ENCODE measurements around the gene PTGFR. TPM values are rescaled to one million over a fixed set of nuclear protein-coding genes. Genes with fewer than 3 reads are reported as not detected.

The PTGFR gene
- total RNA-seq, 1 experiment from 2014 or later, result not detected

- Histone ChIP-seq H2AFZ (ENCODE audit: low read depth, low read length, poor library complexity, severe bottlenecking) (no peak overlapping the region), H3K27ac (ENCODE audit: low read depth, low read length) (no peak overlapping the region), H3K4me1 (ENCODE audit: control insufficient read depth in 1 of 2, insufficient read depth in 2 of 2, low read length in 2 of 2) (no peaks in the 10 kb centered on the region), H3K4me2 (ENCODE audit: low read length) (no peak overlapping the region), H3K4me3 (replicated peaks in 1 of 2; ENCODE audit: low read depth in 1 of 2, low read length in 2 of 2) (no peak overlapping the region), H3K9ac (ENCODE audit: low read length) (no peak overlapping the region), H4K20me1 (ENCODE audit: insufficient read depth) (no peaks in the 10 kb centered on the region), H3K79me2 (ENCODE audit: insufficient read depth, low read length) (no peaks in the 10 kb centered on the region), H3K36me3 (ENCODE audit: control insufficient read depth in 1 of 2, insufficient read depth in 2 of 2, low read length in 2 of 2) (no peaks in the 10 kb centered on the region), H3K27me3 (ENCODE audit: insufficient read depth, low read length) (no peaks in the 10 kb centered on the region), H3K9me3 (ENCODE audit: control insufficient read depth in 1 of 2, insufficient read depth in 1 of 2, low read depth in 1 of 2, low read length in 2 of 2) (no peaks in the 10 kb centered on the region), H3K9me2 (ENCODE audit: insufficient read depth) (no peaks in the 10 kb centered on the region)
- DNase-seq (ENCODE audit: low read depth, low spot score), result no peak
- ChIA-PET POLR2A (no interaction called here), CTCF (no interaction called here), RAD21 (ENCODE audit: low non-redundant PET in 1 of 2, low total read pairs in 2 of 2, uncharacterized antibody in 2 of 2, unreplicated experiment in 2 of 2) (no interaction called here)
- intact Hi-C loops (cut with micrococcal nuclease), result loop anchor here (10.0 kb wide), 1 partner anchor 61 kb away; no protein-coding TSS in a partner anchor
- ATAC-seq, result no peak
- no TSS peak for BruUV-seq (replicated peaks)
- no peak for TF ChIP-seq ELF1 (IDR thresholded peaks at IDR 0.05; ENCODE audit: borderline replicate concordance, low read depth)
- TF ChIP-seq FOSL1 (IDR thresholded peaks at IDR 0.05; ENCODE audit: low read depth), result no peak
- TF ChIP-seq ZBTB33 (IDR thresholded peaks at IDR 0.05; ENCODE audit: extremely low read depth, insufficient replicate concordance, low read length), result no peak
- TF ChIP-seq RAD21 (IDR thresholded peaks at IDR 0.05; ENCODE audit: low read depth), result no peak
- no peak for TF ChIP-seq EGR1 (IDR thresholded peaks at IDR 0.05; ENCODE audit: low read depth)
- TF ChIP-seq CEBPB (IDR thresholded peaks at IDR 0.05; ENCODE audit: low read depth), result no peak
- no peak for TF ChIP-seq SRF (IDR thresholded peaks at IDR 0.05; ENCODE audit: low read depth)
- TF ChIP-seq CBX3 (IDR thresholded peaks at IDR 0.05; ENCODE audit: low read depth), result no peak
- TF ChIP-seq ATF3 (IDR thresholded peaks at IDR 0.05), result no peak
These were observed 14.7 kb upstream of the PTGFR start for GRCh38 chr1:78475888-78476610.
